GM23338 (cell line): ENCODE data around the gene TTLL3. TPM values are rescaled to one million over a fixed set of nuclear protein-coding genes. Genes with fewer than 3 reads are reported as not detected.

Experiments
- ATAC-seq: fragments of 200-7000 bp; cut with Tn5 transposase; 3 replicates; pipeline ENCODE4 v1.9.1; 2020
- DNase-seq: peaks from one replicate; pipeline ENCODE4 v3.0.0-alpha.2; 2015; ENCODE audit warnings: low spot score
- H2AFZ ChIP-seq: fragments of 200-600 bp; sonication (generic); 2 replicates; pipeline ENCODE4 v1.8.0; 2016; ENCODE audit warnings: antibody characterized with exemption, mild to moderate bottlenecking, moderate library complexity
- H3F3A ChIP-seq: fragments of 200-600 bp; sonication (generic); replicated peaks from 2 replicates; pipeline ENCODE4 v1.8.0; 2017; ENCODE audit warnings: antibody characterized with exemption, mixed run types, low read depth
- H3K27ac ChIP-seq: fragments of 200-600 bp; sonication (generic); 2 replicates; pipeline ENCODE4 v1.6.1; 2016; ENCODE audit warnings: low read depth
- H3K27me3 ChIP-seq: fragments of 200-600 bp; sonication (generic); 2 replicates; pipeline ENCODE4 v1.8.0; 2016; ENCODE audit warnings: mild to moderate bottlenecking, mixed run types, moderate library complexity; ENCODE audit not compliant: insufficient read depth
- H3K36me3 ChIP-seq: fragments of 200-600 bp; sonication (generic); 2 replicates; pipeline ENCODE4 v1.8.0; 2016; ENCODE audit warnings: mild to moderate bottlenecking; ENCODE audit not compliant: insufficient read depth
- H3K4me1 ChIP-seq: fragments of 200-600 bp; sonication (generic); 2 replicates; pipeline ENCODE4 v1.8.0; 2016; ENCODE audit warnings: mild to moderate bottlenecking, moderate library complexity; ENCODE audit not compliant: insufficient read depth
- H3K4me2 ChIP-seq: fragments of 200-600 bp; sonication (generic); 2 replicates; pipeline ENCODE4 v1.7.1; 2017; ENCODE audit warnings: mixed run types
- H3K4me3 ChIP-seq: fragments of 200-600 bp; sonication (generic); 2 replicates; pipeline ENCODE4 v1.6.1; 2016; ENCODE audit warnings: mixed run types
- H3K79me2 ChIP-seq: fragments of 200-600 bp; sonication (generic); replicated peaks from 2 replicates; pipeline ENCODE4 v1.8.0; 2017; ENCODE audit warnings: mild to moderate bottlenecking; ENCODE audit not compliant: insufficient read depth
- H3K9me2 ChIP-seq: fragments of 200-600 bp; sonication (generic); 2 replicates; pipeline ENCODE4 v1.8.0; 2017; ENCODE audit not compliant: insufficient read depth
- H4K20me1 ChIP-seq: fragments of 200-600 bp; sonication (generic); replicated peaks from 2 replicates; pipeline ENCODE4 v1.8.0; 2017; ENCODE audit warnings: mild to moderate bottlenecking; ENCODE audit not compliant: insufficient read depth
- H3K27ac Mint-ChIP-seq: 2 replicates; pipeline ENCODE4 v1.8.0; 2020; ENCODE audit warnings: inconsistent platforms, mild to moderate bottlenecking, moderate library complexity, mixed read lengths
- H3K27me3 Mint-ChIP-seq: 3 replicates; pipeline ENCODE4 v1.8.0; 2022; ENCODE audit warnings: low read depth, mild to moderate bottlenecking, moderate library complexity, mixed read lengths, inconsistent platforms; ENCODE audit not compliant: insufficient read depth, poor library complexity
- H3K36me3 Mint-ChIP-seq: 3 replicates; pipeline ENCODE4 v1.8.0; 2021; ENCODE audit warnings: low read depth, mild to moderate bottlenecking, inconsistent platforms, moderate library complexity, mixed read lengths
- H3K4me1 Mint-ChIP-seq: 3 replicates; pipeline ENCODE4 v1.8.0; 2020; ENCODE audit warnings: mild to moderate bottlenecking, inconsistent platforms, mixed read lengths
- H3K4me3 Mint-ChIP-seq: 3 replicates; pipeline ENCODE4 v1.8.0; 2021; ENCODE audit warnings: moderate library complexity, mild to moderate bottlenecking, inconsistent platforms, mixed read lengths
- H3K9me3 Mint-ChIP-seq: 3 replicates; pipeline ENCODE4 v1.8.0; 2020; ENCODE audit warnings: moderate library complexity, mild to moderate bottlenecking, inconsistent platforms, mixed read lengths
- CREB1 ChIP-seq: fragments of 250-450 bp; sonication (Bioruptor Pico); IDR thresholded peaks from 2 replicates; pipeline ENCODE4 v1.5.0; 2020; ENCODE audit warnings: low read depth, mild to moderate bottlenecking, moderate library complexity
- EZH2phosphoT487 ChIP-seq: fragments of 200-600 bp; sonication (generic); IDR thresholded peaks from one replicate; pipeline ENCODE4 v1.8.1; 2018; ENCODE audit warnings: antibody characterized with exemption; ENCODE audit not compliant: unreplicated experiment
- JUNB ChIP-seq: IDR thresholded peaks from one replicate; pipeline ENCODE4 v1.6.1; 2016; ENCODE audit warnings: antibody characterized with exemption; ENCODE audit not compliant: unreplicated experiment
- NANOG ChIP-seq: IDR thresholded peaks from 2 replicates; pipeline ENCODE4 v1.6.1; 2016; ENCODE audit warnings: antibody characterized with exemption, borderline replicate concordance
- STAT1 ChIP-seq: IDR thresholded peaks from one replicate; pipeline ENCODE4 v1.6.1; 2016; ENCODE audit warnings: antibody characterized with exemption; ENCODE audit not compliant: unreplicated experiment
- ZNF114 ChIP-seq: fragments of 250-450 bp; sonication (Bioruptor Pico); IDR thresholded peaks from 2 replicates; pipeline ENCODE4 v1.5.0; 2020; ENCODE audit warnings: mild to moderate bottlenecking, moderate library complexity
- ZNF331 ChIP-seq: fragments of 250-450 bp; sonication (Bioruptor Pico); IDR thresholded peaks from 2 replicates; pipeline ENCODE4 v1.5.0; 2020; ENCODE audit warnings: low read depth, mild to moderate bottlenecking, moderate library complexity
- polyA plus RNA-seq: library from polyadenylated mRNA; unstranded; fragments of >200 nt; fragmentation: Nextera tagmentation; extraction: Ambion mirVana; gene quantifications from 2 replicates; pipeline ENCODE4 v1.2.1, GENCODE V29; 2016
- total RNA-seq: library from RNA; depleted of rRNA; stranded (reverse); fragments of >200 nt; shearing (Covaris generic); gene quantifications from 2 replicates; pipeline ENCODE4 v1.2.3, GENCODE V29; 2014
- TF ChIP-seq, protein P1 (sequence below): fragments of 250-450 bp; sonication (Bioruptor Pico); IDR thresholded peaks from 2 replicates; pipeline ENCODE4 v1.5.0; 2020; ENCODE audit warnings: mild to moderate bottlenecking, moderate library complexity
- TF ChIP-seq, protein P2 (sequence below), 2 experiments: fragments of 200-600 bp in 1 of 2; sonication (generic) in 1 of 2; conservative IDR thresholded peaks; 2 replicates each; pipeline versions ENCODE4 v1.5.1 to v1.6.1; 2016 to 2017; ENCODE audit warnings: antibody characterized with exemption in 2 of 2, low read depth in 2 of 2, mild to moderate bottlenecking in 2 of 2, moderate library complexity in 1 of 2

The TTLL3 gene
- total and polyA plus RNA-seq, 2 experiments from 2014 or later: 3.7 to 5.3 TPM

DNA sequence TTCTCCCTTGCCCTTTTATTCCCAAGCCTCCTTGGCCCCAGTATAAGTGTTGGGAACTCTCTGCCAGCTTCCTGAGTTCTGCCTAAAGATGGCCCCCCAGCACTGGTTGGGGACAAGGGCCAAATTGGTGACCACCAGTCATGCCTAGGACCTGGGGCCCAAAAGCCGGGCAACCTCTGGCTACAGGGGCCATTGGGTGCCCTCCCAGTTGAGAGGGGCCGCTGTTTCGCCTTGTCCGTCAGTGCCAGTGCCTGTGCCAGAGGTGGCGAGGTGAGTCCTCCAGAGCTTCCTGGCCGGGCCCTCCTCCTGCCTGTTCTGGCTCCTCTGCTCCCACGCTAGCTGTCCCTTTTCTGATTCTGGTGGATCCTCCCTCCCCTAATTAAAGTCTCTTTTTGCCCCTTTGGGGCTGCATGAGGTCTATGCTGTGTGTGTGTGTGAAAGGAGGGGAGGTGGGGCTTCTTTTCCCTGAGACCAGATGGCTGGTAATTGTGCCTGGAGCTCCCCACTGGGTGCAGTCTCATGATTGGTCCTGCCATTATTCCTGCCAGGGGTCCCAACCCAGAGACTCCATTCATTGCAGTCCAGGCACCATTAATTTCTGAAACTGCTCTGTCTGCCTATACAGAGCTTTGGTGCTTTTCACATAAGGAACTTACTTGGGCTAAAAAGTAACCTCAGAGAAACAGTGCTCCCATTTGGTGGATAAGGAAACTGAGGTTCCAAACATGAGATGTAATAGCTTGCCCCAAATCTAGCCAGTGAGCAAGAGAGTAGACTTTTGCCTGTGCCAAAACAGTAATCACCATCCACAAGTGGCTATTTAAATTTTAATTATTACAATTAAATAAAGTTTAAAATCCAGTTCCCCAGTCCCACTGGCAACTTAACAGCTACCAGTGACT lies 3.1 kb upstream of the TTLL3 start (continued):
- TF ChIP-seq, protein P1, sequence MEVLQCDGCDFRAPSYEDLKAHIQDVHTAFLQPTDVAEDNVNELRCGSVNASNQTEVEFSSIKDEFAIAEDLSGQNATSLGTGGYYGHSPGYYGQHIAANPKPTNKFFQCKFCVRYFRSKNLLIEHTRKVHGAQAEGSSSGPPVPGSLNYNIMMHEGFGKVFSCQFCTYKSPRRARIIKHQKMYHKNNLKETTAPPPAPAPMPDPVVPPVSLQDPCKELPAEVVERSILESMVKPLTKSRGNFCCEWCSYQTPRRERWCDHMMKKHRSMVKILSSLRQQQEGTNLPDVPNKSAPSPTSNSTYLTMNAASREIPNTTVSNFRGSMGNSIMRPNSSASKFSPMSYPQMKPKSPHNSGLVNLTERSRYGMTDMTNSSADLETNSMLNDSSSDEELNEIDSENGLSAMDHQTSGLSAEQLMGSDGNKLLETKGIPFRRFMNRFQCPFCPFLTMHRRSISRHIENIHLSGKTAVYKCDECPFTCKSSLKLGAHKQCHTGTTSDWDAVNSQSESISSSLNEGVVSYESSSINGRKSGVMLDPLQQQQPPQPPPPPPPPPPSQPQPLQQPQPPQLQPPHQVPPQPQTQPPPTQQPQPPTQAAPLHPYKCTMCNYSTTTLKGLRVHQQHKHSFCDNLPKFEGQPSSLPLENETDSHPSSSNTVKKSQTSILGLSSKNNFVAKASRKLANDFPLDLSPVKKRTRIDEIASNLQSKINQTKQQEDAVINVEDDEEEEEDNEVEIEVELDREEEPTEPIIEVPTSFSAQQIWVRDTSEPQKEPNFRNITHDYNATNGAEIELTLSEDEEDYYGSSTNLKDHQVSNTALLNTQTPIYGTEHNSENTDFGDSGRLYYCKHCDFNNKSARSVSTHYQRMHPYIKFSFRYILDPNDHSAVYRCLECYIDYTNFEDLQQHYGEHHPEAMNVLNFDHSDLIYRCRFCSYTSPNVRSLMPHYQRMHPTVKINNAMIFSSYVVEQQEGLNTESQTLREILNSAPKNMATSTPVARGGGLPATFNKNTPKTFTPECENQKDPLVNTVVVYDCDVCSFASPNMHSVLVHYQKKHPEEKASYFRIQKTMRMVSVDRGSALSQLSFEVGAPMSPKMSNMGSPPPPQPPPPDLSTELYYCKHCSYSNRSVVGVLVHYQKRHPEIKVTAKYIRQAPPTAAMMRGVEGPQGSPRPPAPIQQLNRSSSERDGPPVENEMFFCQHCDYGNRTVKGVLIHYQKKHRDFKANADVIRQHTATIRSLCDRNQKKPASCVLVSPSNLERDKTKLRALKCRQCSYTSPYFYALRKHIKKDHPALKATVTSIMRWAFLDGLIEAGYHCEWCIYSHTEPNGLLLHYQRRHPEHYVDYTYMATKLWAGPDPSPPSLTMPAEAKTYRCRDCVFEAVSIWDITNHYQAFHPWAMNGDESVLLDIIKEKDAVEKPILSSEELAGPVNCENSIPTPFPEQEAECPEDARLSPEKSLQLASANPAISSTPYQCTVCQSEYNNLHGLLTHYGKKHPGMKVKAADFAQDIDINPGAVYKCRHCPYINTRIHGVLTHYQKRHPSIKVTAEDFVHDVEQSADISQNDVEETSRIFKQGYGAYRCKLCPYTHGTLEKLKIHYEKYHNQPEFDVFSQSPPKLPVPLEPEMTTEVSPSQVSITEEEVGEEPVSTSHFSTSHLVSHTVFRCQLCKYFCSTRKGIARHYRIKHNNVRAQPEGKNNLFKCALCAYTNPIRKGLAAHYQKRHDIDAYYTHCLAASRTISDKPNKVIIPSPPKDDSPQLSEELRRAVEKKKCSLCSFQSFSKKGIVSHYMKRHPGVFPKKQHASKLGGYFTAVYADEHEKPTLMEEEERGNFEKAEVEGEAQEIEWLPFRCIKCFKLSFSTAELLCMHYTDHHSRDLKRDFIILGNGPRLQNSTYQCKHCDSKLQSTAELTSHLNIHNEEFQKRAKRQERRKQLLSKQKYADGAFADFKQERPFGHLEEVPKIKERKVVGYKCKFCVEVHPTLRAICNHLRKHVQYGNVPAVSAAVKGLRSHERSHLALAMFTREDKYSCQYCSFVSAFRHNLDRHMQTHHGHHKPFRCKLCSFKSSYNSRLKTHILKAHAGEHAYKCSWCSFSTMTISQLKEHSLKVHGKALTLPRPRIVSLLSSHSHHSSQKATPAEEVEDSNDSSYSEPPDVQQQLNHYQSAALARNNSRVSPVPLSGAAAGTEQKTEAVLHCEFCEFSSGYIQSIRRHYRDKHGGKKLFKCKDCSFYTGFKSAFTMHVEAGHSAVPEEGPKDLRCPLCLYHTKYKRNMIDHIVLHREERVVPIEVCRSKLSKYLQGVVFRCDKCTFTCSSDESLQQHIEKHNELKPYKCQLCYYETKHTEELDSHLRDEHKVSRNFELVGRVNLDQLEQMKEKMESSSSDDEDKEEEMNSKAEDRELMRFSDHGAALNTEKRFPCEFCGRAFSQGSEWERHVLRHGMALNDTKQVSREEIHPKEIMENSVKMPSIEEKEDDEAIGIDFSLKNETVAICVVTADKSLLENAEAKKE (CRISPR knock-in tag): no peak
- TF ChIP-seq STAT1 (no peak), CREB1 (CRISPR knock-in tag) (no peak), ZNF114 (no peak), EZH2phosphoT487 (no peak), ZNF331 (no peak), NANOG (no peak)

DNA sequence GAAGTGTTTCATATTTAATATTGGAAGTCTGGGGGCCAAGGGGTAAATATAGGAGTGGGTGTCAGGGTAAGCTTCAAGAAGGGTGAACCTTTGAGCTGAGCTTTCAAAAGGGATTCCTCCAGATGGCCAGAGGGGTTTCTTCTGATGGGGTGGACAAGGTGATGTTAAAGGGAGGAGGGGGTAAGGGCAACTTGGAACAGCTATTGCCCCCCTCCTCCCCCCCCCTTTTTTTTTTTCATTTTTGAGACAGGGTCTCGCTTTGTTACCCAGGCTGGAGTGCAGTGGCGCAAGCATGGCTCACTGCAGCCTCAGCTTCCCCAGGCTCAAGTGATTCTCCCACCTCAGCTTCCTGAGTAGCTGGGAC lies 2.1 kb upstream of the TTLL3 start:
- Mint-ChIP-seq H3K9me3 (no peaks in the 10 kb centered on the region; the same call in 2 of the 3 replicates), H3K4me3 (no peak overlapping the region), H3K27me3 (peaks cover 13% of the 10 kb centered on the region), H3K36me3 (peaks cover 41% of the 10 kb centered on the region), H3K27ac (no peak overlapping the region), H3K4me1 (peaks cover 22% of the 10 kb centered on the region)
- H3K4me2 ChIP-seq: no peak overlapping the region
- DNase-seq: no peak
- H4K20me1 ChIP-seq: peaks cover 23% of the 10 kb centered on the region
- no peak for ATAC-seq
- H3K4me3 ChIP-seq: no peak overlapping the region
- peaks cover 26% of the 10 kb centered on the region for H3F3A ChIP-seq
- H3K27me3 ChIP-seq: peaks cover 17% of the 10 kb centered on the region
- no peaks in the 10 kb centered on the region for H3K9me2 ChIP-seq
- no peak for TF ChIP-seq JUNB
- no peak for TF ChIP-seq CREB1 (CRISPR knock-in tag)
- TF ChIP-seq, protein P2, sequence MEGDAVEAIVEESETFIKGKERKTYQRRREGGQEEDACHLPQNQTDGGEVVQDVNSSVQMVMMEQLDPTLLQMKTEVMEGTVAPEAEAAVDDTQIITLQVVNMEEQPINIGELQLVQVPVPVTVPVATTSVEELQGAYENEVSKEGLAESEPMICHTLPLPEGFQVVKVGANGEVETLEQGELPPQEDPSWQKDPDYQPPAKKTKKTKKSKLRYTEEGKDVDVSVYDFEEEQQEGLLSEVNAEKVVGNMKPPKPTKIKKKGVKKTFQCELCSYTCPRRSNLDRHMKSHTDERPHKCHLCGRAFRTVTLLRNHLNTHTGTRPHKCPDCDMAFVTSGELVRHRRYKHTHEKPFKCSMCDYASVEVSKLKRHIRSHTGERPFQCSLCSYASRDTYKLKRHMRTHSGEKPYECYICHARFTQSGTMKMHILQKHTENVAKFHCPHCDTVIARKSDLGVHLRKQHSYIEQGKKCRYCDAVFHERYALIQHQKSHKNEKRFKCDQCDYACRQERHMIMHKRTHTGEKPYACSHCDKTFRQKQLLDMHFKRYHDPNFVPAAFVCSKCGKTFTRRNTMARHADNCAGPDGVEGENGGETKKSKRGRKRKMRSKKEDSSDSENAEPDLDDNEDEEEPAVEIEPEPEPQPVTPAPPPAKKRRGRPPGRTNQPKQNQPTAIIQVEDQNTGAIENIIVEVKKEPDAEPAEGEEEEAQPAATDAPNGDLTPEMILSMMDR (conservative IDR thresholded peaks at IDR 0.05; ENCODE audit: low read depth in 2 of 2): no peak
- H3K79me2 ChIP-seq: no peaks in the 10 kb centered on the region
- no peak overlapping the region for H2AFZ ChIP-seq
- H3K36me3 ChIP-seq: peaks cover 22% of the 10 kb centered on the region
- no peak overlapping the region for H3K27ac ChIP-seq
- peaks cover 7% of the 10 kb centered on the region; the same call in 1 of the 2 replicates for H3K4me1 ChIP-seq
